ENCODE data around the gene PRKD1.
"Not testable (repeated sequence)": the region's sequence is repeated elsewhere in the genome, so short reads cannot be mapped to it uniquely, and the experiment has no call there.

The PRKD1 gene

GRCh38 chr14:29898470-29898869, 29.2 kb downstream of the PRKD1 start:
- DNase-seq: no peak

DNA sequence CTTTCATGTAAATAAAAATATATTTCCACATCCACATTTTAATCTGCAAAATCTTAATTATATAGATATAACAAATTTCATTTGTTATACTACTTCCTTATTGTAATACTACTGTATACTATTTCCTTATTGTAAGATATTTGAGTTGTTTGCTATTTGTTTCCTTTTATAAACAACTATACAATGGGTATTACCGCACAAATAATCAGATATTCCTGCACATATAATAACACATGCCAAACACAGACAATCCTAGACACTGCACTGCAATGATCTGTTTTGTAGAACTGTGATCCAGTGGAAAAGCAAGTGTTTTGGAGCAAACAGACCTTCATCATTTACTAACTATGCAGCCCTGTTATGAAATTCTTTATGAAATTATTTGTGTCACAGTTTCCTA, 30.5 kb downstream of the PRKD1 start:
- DNase-seq: no peak

DNA sequence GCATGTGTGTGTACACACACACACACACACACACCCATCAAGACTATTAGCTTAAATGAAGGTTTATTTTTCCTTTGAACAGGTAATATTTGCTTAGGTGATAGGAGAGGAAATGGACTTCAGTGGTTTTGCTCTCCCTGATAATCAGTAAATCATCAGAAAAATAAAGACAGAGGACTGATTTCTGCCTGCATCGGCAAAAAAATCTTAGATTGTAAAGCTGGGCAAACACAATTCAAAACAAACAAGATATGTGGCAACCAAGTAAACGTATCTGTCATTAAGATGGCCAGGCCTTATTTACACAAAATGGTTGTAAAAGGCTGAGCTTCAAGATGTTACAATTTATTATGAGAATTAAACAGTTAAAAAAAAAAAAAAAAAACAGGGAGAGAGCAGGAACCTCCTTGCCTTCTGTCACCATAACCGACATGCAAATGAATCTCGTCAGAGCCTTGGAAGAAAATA, 31.3 kb downstream of the PRKD1 start:
- no peak for DNase-seq

DNA sequence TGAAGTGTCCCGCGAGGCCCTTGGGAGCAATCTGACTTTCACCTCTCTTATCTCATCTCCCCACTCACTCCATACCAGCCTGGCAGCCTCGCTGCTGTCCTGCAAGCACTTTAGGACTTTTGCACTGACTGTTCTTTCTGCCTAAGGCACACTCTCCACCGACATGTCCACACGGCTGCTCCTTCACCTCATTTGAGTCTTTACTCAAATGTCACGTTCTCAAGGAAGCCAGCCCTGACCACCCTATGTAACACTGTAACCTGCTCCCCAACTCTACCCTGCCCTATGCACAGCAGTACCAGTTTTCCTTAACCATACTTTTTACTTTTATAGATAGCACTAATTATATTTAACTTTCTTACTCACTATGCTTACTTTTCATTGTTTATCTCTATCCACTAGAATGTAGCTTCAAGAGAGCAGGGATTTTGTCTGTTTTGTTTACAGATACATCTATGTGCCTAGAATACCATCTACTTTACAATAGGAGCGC, 32.0 kb downstream of the PRKD1 start:
- no peak for DNase-seq

- no peak for DNase-seq
Measured at GRCh38 chr14:29893989-29894388, 33.7 kb downstream of the PRKD1 start.

- DNase-seq: no peak
Measured at GRCh38 chr14:29892327-29892726, 35.3 kb downstream of the PRKD1 start.

- DNase-seq: no peak
Measured at GRCh38 chr14:29885988-29886387, 41.7 kb downstream of the PRKD1 start.

DNA sequence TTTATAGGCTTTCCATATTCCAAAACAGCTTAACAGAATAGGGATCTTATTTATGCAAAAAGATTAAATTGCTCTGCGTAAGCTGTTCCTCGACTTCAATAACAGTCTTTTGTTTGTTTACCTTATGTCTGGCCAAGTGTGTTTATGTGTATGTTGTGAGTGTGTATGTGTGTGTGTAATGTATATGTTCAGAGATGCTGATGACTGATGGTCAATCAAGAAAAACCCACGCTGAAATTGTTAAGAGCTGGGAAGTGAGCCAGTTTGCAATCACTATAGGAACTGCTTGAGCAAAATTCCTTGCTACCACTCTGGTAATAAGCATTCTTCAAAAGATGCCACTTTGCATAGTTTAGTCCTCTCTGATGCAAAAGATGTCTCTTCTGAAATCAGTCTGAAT, 59.6 kb downstream of the PRKD1 start:
- DNase-seq: no peak

- no peak for DNase-seq
Measured at GRCh38 chr14:29865299-29865698, 62.3 kb downstream of the PRKD1 start.

- no peak for DNase-seq
Measured at GRCh38 chr14:29861996-29862395, 65.7 kb downstream of the PRKD1 start.

DNA sequence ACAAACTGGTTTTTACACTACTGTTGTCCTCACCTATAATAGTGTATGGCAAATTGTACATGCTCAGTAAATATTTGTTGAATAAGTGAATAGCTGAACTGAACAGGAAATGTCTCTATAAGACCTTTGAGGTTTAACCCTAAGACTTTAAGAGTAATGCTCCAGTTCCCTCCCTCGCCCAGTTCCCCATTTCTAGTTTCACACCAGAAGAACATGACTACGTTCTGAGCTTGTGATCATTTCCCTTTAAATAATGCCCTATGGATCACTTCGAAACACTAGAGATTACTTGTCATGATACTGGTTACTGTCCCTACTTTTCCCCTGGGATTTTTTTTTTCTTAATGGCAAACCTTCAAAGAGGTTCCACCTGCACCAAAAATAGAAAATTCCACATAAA, 69.3 kb downstream of the PRKD1 start:
- no peak for DNase-seq

DNA sequence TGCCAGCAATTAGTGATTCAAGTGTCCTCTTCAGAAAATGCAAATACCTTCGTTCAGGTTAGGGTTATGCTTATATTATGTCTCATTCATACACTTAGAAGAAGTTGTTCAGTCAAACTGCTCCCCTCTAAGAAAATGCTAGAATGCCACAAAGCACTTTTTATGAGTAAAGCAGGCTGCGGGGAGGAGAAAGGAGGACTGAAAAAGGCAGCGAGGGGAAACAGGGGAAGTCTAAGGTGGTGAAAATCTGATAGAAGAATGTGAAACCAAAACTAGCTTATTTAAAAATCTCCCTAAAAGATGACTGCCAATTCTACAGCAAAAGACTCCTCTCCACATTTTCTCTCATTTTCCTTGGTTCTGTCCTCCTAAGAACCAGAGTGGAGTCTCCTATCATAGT, 70.1 kb downstream of the PRKD1 start:
- no peak for DNase-seq

DNA sequence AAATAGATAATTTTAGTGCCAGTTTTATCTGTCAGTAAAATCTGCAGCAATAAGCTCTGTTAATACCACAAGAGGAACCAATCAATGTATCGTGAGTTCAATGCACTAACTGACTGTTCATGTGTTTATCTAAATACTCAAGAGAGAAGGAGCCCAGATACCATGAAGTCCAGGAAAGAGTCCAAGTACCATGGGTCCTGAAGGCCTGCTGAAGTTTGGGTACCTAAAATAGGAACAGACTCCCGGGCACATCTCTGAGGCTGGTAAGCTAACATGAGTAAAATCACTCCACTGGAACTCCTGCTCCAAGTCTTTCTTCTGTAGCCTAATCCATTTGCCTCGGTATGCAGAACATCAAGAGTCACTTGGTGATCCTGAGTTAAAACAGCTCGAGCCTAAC, 71.1 kb downstream of the PRKD1 start:
- no peak for DNase-seq

GRCh38 chr14:29853691-29854090, 74.0 kb downstream of the PRKD1 start:
- DNase-seq: not testable (repeated sequence)

DNA sequence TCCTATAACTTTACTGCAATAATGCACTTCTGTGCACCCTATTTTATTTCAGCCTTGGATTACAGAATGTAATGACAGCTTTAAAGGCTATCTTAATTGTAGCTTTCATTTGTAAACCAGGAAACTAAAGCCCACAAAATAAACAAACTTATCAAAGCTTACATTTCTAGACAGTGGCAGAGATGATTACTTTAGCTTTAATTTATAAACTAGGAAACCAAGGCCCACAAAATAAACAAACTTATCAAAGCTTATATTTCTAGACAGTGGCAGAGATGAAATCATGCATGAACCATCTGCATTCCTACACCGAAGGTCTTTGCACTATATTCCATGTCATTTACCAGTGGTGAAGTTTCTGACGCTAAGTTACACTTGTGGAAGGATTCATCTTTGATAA, 74.4 kb downstream of the PRKD1 start:
- no peak for DNase-seq

DNA sequence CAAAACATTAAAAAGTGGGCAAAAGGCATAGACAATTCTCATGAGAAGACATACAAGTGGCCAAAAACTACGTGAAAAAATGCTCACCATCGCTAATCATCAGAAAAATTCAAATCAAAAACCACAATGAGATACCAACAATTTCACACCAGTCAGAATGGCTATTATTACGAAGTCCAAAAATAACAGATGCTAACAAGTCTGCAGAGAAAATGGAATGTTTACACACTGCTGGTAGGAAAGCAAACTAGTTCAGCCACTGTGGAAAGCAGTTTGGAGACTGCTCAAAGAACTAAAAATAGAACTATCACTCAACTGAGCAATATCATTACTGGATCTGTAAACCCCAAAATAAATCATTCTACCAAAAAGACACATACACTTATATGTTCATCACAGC, 76.2 kb downstream of the PRKD1 start:
- no peak for DNase-seq

- DNase-seq: no peak
Measured at GRCh38 chr14:29847056-29847380, 80.6 kb downstream of the PRKD1 start.

GRCh38 chr14:29846339-29847055, 81.2 kb downstream of the PRKD1 start:
- no peak for DNase-seq

DNA sequence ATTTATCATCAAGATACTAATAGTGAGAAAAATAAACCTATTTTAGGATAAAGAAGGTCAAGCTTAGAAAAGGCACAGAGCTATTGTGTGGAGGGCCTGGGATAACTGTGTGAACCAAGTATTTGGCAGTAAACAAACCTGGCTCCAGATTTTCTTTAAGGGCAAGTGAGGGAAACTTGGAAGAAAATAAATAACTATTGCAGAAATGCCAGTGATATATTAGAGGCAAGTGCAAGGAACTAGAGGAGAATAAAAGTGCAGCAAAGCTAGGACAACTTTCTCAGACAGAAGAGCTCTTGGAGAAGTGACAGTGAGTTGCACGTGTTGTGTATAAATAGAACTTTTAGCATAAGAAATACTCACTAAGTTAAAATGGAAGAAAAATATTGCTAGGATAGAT, 83.7 kb downstream of the PRKD1 start:
- no peak for DNase-seq

DNA sequence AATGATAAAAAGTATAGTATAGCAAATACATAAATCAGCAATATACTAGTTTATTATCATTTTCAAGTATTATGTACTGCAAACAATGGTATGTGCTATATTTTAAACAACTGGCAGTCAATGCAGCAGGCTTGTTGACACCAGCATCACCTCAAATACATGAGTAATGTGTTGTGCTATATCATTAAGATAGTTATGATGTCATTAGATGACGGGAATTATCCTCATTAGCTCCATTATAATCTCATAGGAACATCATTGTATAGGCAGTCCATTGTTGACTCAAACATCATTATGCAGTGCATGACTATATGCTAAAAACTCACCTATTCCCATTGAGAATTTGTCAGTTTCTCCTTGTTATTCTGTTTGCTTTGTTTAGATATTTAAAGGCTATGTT, 85.4 kb downstream of the PRKD1 start:
- DNase-seq: no peak

DNA sequence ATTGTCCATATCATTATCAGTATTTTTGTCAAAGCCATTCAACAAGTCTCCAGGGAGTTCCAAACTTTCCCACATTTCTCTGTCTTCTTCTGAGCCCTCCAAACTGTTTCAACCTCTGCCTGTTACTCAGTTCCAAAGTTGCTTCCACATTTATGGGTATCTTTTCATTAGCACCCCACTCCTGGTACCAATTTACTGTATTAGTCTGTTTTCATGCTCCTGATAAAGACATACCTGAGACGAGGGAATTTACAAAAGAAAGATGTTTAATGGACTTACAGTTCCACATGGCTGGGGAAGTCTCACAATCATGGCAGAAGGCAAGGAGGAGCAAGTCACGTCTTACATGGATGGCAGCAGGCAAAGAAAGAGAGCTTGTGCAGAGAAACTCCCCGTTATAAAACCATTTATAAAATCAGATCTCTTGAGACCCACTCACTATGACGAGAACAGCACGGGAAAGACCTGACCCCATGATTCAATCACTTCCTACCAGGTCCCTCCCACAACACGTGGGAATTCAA, 87.2 kb downstream of the PRKD1 start:
- DNase-seq: not testable (repeated sequence)

DNA sequence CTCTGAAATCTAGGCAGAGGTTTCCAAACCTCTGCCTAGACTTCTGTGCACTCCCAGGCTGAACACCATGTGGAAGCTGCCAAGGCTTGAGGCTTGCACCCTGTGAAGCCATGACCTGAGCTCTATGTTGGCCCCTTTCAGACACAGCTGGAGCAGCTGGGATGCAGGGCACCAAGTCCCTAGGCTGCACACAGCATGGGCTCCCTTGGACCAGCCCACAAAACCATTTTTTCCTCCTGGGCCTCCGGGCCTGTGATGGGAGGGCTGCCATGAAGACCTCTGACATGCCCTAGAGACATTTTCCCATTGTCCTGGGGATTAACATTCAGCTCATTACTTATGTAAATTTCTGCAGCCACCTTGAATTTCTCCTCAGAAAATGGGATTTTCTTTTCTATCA, 88.0 kb downstream of the PRKD1 start:
- not testable (repeated sequence) for DNase-seq

GRCh38 chr14:29838752-29839151, 88.9 kb downstream of the PRKD1 start:
- DNase-seq: no peak

DNA sequence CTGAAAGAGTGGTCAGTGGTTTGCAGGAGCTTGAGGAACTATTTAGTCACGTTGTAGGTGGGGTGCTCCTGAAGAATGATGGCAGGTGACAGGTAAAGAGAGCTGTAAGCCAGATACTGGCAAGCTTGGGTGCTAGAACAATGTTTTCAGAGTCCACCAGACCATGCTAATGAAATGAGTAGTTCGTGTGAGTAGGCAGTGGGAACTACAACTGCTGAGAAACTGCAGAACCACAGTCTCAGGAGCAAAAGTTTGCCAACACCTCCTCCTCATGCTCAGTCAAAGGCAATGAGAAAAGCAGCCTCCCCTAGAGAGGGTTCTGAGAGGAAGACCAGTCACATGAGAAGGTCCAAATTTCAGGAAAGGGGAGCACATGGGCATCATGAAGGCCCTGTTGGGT, 91.3 kb downstream of the PRKD1 start:
- no peak for DNase-seq

DNA sequence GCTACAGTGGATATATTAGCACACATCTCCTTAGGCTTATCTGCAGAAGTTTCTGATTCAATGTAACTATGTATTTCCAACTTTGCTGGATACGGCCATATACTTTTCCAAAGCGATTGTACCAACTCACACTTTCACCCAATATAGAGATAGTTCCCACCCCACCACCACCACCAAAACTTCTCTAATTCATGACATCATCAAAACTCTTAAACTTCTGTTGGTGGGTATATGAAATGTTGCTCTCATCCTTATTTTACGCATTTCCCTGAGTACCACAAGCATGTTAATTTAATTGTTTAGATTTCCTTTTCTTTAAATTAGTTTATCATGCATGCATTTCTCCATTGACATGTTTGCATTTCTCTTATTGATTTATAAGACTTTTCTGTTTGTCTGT, 95.6 kb downstream of the PRKD1 start:
- no peak for DNase-seq
